ENCODE data around the gene TSHR. TPM values are rescaled to one million over a fixed set of nuclear protein-coding genes. Genes with fewer than 3 reads are reported as not detected.
"Not testable (repeated sequence)": the region's sequence is repeated elsewhere in the genome, so short reads cannot be mapped to it uniquely, and the experiment has no call there.

Gene TSHR
- total RNA-seq, 1 donor from 2014 or later: not detected

- peak; percentile 47 for DNase-seq (ENCODE audit: low spot score)
These were observed 40.9 kb downstream of the TSHR start for GRCh38 chr14:80996049-80996901.

DNA sequence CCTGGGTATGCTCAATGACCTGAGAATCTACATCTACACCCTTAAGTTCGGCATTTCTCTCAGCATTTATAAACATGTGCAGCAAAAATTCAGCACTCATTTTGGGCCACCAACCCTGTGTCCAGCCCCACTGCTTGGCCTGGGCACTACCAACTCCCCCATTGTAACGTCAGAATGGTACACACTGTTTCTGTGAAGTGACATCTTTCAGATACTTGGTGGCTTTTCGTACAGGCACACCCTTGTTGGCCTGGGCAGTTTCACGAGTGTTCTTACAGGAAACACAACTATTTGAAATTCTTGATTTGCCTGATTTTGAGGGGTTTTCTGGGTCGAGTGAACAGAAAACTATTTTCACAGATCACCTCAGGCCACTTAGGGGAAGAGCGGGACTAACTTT lies 46.0 kb downstream of the TSHR start:
- DNase-seq (ENCODE audit: low spot score): no peak

DNA sequence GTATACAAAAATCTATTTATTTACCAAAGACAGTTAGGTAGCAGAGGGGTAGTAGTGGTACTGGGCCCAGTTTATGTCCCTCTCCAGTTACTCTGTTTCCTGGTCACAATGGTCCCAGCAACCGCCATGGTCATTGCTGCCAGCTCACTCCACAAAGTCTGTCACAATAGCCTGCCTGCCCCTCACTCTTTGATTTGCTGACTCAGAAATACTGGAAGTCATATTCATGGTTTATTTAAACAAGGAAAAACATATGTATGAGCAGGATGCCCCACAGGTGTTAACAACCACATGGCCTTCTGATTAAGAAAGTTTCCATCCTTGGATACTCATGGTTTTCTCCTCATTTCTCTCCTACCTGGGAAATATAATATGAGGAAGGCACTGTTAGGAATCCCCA lies 49.2 kb downstream of the TSHR start:
- no peak for DNase-seq (ENCODE audit: low spot score)

DNA sequence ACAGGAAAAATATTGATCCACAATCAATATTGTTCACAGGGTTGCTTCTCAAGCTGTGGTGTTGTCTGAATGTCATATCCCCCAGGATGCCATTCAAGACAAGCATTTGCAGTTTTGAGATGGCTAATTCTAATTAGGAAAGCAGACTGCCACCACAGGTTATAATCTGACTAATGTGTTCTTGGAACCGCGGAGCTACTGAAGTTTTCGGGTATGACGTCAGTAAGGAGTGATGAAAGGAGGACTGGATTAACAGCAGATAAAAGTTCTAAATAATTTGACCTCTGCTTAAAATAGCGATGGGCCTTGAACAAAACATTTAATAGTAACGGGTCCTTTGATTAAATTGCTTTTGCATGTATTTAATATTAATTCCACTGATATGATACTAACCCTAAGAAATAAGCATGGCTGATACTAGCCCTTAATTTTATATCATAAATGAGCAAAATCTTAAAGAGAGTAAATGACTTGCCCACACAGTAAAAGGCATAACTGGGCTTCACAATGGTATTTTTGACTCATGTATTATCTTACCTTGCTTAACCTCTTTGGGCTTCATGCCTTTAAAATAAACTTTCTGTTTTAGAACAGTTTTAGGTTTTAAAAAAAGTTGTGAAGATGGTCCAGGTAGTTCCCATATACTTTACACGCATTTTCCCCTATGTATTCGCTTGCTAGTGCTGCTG lies 50.3 kb downstream of the TSHR start:
- no peak for DNase-seq (ENCODE audit: low spot score)

DNA sequence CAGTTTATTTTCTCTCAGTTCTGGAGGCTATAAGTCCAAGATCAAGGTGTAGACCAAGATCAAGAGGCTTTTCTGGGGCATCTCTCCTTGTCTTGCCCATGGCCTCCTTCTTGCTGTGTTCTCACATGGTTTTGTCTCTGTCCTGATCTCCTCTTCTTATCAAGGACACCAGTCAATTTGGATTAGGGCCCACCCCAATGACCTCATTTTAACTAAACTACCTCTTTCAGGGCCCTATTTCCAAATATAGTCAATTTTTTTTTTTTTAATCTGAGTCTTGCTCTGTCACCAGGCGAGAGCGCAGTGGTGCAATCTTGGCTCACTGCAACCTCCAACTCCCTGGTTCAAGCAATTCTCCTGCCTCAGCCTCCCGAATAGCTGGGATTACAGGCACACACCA lies 50.8 kb downstream of the TSHR start:
- DNase-seq (ENCODE audit: low spot score): no peak

DNA sequence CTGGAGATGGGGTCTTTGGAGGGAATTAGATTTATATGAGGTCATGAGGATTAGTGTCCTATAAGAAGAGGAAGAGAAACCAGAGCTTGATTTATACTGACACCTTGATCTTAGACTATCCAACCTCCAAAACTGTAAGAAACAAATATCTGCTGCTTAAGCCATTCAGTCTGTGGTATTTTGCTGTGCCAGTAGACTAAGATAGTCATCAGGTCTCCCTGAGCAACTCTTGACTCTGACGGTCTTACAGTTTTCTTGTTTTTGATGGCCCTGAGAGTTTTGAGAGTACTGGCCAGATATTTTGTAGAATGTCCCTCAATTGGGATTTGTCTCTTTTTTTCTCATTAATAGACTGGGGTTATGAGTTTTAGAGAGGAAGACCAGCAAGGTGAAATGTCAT lies 51.7 kb downstream of the TSHR start:
- no peak for DNase-seq (ENCODE audit: low spot score)

- no peak for DNase-seq (ENCODE audit: low spot score)
These were observed 53.9 kb downstream of the TSHR start for GRCh38 chr14:81009346-81009745.

- no peak for DNase-seq (ENCODE audit: low spot score)
These were observed 62.8 kb downstream of the TSHR start for GRCh38 chr14:81018251-81018650.

DNA sequence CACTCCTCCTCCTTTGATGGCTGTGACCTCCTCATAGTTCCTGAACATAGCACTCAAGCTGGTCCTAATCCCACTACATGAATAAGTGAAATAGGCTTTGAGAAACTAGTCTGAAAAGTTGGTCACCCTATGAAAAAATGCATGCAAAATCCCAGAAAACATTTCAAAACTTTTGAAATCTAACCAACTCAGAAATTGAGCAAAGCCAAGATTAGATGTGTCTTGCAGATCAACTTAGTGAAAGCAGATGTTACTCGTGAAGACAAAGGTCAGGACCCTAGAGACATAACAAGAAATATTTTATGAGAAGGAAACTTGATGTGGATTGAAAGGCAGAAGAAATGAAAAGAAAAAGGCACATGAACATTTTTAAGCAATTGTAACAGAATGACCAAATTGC lies 63.3 kb downstream of the TSHR start:
- no peak for DNase-seq (ENCODE audit: low spot score)

GRCh38 chr14:81019113-81019512 lies 63.7 kb downstream of the TSHR start:
- DNase-seq (ENCODE audit: low spot score): not testable (repeated sequence)

- no peak for DNase-seq (ENCODE audit: low spot score)
These were observed 67.8 kb downstream of the TSHR start for GRCh38 chr14:81023095-81023710.

DNA sequence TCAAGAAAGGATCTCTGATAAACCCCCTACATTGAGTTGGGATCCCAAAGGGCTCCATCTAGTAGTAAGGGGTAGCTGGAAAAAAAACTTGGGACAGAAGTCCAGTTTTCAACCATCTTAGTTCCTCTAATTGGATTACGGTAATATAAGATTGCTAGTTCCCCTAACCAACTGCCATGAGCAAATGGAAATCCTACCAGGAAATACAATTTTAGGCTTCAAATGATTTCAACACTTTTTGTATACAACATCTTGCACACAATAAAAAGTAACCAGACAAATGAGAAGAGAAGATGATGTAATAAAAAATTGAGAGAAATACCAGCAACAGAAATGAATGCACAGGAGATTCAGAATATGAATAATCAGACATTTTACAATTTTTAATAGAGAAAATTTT lies 73.0 kb downstream of the TSHR start:
- no peak for DNase-seq (ENCODE audit: low spot score)

DNA sequence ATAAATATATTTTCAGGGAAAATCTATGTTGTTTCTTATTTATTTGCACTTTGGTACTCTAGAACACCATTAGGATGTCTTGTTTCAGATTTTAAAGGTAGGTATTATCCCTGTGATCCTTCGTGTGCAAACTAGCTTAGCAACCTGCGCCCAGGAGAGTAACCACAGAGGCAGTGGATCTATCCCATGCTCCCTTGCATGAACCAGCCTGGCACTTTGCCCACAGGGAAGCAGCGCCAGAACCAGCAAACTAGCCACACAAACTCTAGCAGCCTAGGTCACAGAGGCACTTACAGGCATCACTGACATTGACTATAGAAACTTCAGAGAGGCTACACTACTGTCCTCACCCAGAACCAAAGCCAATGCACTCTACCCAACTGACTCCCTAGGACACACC lies 76.1 kb downstream of the TSHR start:
- DNase-seq (ENCODE audit: low spot score): no peak

GRCh38 chr14:81033698-81034240 lies 78.3 kb downstream of the TSHR start:
- DNase-seq (ENCODE audit: low spot score): no peak

DNA sequence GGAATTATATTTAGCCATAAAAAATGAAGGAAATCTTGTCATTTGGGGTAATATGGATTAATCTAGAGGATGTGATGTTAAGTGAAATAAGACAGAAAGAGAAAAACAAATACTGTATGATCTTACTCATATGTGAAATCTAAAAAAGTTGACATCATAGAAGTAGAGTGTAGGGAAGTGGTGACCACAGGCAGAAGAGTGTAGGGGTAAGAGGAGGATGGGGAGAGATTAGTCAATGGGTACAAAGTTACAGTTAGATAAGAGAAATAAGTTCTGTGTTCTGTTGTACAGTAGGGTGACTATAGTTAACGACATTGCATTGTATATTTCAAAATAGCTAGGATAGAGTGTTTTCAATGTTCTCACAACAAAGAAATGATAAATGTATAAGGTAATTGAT lies 87.0 kb downstream of the TSHR start:
- DNase-seq (ENCODE audit: low spot score): no peak

GRCh38 chr14:81051547-81051946 lies 96.1 kb downstream of the TSHR start:
- DNase-seq (ENCODE audit: low spot score): no peak

DNA sequence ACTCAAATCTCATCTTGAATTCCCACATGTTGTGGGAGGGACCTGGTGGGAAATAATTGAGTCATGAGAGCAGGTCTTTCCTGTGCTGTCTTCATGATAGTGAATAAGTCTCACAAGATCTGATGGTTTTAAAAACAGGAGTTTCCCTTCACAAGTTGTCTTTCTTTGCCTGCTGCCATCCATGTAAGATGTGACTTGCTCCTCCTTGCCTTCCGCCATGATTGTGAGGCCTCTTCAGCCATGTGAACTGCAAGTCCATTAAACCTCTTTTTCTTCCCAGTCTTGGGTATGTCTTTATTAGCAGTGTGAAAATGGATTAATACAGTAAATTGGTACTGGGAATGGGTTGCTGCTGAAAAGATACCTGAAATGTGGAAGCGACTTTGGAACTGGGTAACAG lies 98.6 kb downstream of the TSHR start:
- DNase-seq (ENCODE audit: low spot score): not testable (repeated sequence)

GRCh38 chr14:81055971-81056370 lies 100.5 kb downstream of the TSHR start:
- no peak for DNase-seq (ENCODE audit: low spot score)

DNA sequence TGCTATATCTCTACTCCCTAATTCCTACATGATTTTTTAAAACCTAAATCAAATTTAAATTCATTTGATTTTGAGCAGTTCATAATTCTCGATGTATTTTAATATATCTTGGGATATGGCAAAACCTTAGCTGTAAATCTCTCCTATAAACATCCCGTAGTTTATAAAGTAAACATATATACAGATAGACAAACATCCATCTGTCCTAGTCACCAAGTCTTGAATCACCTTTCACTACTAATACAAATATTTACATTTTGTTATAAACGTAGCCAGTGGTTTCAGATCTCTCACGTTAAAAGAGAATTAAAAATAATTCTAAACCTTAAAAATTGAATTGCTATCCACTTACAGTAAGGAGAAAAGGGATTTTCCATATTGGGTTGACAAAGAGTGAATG lies 107.0 kb downstream of the TSHR start:
- no peak for DNase-seq (ENCODE audit: low spot score)

- DNase-seq (ENCODE audit: low spot score): no peak
These were observed 107.4 kb downstream of the TSHR start for GRCh38 chr14:81062816-81063215.

- no peak for DNase-seq (ENCODE audit: low spot score)
These were observed 111.3 kb downstream of the TSHR start for GRCh38 chr14:81066672-81067071.

DNA sequence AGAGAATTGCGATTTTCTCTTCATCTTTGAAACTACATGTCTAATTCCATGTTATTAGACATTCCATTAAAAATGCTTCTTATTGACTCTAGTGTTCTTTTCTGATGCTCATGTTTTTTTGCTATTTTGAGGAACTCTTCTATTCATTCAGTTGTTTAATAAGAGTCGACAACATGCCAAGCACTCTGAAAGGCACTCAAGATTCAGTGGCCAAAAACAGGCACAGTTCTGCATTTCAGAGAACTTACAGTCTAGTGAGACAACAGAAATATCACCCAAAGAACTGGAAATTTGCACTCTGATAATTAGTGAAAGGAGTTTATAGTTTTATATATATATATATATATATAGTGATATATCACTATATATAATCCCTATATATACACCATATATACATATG lies 111.7 kb downstream of the TSHR start:
- DNase-seq (ENCODE audit: low spot score): no peak

Data from ureter (tissue), 1 donor.